GM19035 (cell line): ENCODE results near the gene RANBP17.
"Not testable (repeated sequence)": the region's sequence is repeated elsewhere in the genome, so short reads cannot be mapped to it uniquely, and the experiment has no call there.

Experiments used
- ATAC-seq: cut with Tn5 transposase; IDR thresholded peaks from one replicate; pipeline ENCODE4 v1.9.1; 2021; ENCODE audit not compliant: unreplicated experiment

The RANBP17 gene

DNA sequence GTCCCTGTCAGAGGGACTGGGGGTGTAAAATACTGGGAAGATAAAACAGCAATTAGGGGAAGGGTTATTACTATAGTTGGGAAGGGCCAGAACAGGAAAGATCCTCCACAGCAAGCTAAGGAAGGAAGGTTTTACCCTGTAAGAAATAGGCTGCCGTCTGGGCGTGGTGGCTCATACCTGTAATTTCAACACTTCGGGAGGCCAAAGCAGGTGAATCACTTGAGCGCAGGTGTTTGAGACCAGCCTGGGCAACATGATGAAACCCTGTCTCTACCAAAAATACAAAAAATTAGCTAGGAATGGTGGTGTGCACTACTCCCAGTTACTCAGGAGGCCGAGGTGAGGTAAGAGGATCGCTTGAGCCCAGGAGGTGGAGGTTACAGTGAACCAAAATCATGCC, 282.1 kb downstream of the RANBP17 start:
- no peak for ATAC-seq

DNA sequence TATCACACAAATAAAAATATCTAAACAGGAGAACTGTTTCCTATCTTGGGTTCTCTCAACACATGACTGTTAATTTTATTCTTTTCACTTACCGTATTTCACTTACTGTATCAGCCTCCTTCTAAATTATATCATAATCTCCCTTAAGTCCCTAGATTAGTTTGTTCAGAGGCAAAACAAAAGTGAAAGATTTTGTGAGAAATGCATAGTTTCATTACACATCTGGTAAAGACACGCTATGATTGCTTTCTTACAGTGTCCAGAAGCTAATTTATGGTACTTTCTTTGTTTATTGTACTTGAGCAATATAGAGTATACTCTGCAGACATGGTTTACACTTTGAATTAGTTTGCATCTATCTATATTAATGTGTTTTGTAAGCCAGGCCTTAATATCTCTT, 287.5 kb downstream of the RANBP17 start:
- peak; percentile 73 for ATAC-seq

DNA sequence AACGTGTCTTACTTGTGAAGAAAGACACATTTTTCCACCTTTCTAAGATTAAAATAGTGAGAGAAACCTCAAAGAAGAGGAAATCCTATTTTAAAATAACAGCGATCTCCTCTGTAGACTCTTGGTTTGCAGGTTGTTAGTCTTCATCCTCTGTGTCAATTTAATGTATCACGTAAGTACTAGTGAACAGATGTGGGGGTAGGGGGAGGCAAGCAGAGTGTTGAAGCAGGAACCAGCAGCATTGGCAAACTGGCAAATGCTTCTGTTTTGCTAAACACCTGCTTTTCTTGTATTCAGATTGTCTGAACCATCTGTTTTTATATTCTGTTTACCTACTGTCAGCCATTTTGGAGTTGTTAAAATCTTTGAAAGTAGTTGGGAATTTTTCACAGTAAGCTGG, 288.0 kb downstream of the RANBP17 start:
- peak; percentile 10 for ATAC-seq

DNA sequence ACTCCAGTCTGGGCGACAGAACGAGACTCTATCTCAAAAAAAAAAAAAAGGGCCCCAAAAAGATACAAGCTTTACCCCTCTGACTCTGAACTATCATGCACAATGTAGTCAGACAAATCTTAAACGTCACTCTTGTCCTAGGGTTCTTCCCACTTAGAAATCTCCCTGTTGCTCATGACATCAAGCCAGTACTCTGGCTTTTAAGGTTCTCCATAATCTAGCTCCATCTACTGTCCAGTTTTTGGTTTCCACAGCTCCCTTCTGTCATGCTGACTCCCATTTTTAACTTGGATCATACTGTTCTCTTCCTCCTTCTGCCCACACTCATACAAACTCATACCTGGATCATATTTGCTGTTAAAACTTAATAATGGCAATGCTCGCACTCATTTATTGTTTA, 290.6 kb downstream of the RANBP17 start:
- no peak for ATAC-seq

DNA sequence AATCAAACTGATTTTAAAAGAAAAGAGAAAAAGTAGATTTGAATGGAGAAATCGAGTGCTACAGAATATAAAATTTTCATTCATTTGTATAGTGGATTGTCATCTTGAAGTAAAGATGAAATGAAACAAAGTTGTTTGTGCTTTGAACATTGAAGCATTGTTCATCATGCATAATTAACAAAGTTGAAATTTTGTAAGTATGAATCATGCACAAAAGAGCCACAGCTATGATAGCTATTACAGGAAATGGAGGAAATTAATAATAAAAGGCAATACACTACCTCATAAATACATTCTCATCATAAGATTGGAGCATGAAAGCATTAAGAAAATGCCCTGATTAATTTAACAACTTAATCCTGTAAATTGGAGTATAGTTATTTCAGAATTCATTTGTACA, 293.8 kb downstream of the RANBP17 start:
- ATAC-seq, result no peak

DNA sequence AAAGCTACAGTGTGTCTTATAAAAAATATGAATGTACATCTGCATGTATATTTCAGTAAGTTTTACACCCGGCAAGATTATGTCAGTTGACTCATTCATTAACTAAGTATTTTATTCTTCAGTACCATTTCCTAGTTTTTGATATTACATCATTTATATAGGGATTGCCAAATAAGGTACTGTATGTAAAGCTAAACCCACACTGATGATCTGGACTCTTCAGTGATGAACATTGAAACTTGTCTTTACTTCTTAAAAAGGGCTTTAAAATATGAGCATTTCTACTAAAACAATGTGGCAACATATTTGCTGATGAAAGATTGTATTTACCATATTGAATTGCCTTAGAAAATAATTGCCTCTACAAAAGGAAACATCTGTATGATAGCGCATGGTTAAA, 295.5 kb downstream of the RANBP17 start:
- no peak for ATAC-seq

DNA sequence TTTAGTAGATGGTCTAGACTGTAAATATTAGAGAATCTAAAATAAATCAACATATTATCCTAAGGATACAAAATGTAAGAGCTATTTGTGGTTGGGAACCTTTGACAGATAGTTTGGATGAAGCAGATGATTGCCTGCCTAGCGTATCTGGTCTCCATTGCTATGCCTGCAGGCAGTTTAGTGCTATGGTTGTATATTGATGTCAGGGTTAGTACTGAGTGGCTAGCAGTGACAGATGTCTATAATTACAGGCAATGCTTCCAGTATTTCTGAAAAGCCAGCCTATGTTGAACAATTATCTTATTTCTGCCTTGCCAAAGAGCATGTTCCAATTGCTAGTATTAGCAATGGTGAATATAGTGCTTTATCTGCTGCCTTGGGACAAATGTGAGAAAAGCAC, 296.0 kb downstream of the RANBP17 start:
- no peak for ATAC-seq

DNA sequence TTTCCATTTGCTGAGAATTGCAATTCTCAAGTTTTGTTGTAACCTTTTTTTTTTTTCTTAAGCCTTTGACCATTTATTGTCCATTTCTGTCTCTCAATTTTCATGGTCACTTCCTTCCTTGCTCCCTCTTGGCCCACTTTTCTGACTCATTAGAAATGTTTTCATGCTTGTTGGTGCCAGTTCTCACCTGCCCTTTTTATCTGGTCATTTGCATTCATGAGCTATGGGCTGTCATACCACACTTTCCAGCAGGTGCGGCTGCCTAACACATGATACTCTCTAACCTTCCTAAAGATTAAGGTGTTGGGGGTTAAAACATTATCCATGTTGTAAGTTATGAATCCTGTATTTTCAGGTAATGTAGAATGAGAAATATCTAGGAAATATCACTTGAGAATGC, 296.8 kb downstream of the RANBP17 start:
- no peak for ATAC-seq

DNA sequence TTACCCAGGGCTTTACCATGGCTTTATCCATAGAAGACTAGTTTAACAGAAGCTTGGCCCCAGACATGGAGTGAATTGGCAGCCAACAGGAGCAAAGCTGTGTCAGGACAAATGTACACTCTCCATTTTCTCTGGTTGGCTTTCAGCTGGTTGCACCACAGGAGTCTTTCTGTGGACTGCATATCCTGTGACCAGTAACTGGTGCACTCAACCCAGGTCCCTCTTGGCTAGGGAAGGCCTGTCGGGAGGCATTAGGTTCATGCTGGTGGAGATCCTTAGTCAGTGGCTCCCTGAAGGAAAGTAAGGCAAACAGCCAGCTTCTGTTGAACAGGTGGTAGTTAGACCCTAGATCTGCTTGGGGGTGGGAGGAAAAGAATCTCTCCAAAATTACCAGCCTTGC, 300.3 kb downstream of the RANBP17 start:
- ATAC-seq, result no peak

DNA sequence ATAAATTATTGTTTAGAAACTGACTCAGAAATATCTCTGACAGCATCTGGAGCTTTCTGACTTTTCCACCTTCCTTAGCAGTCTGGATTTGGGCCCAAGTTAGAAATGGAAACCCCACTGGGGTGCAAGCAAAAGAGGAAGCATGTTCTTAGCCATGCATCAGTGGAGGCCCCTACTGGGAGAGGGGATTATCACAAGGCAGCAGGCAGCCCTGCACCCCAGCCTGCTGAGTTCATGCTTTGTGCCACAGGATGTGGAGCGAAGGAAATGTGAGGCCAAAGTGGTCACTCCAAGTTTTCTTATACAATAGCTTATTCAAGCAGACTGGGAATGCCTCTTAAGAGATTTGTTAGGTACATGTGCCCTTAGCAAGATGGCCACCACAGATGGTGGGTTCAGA, 300.8 kb downstream of the RANBP17 start:
- ATAC-seq, result no peak

DNA sequence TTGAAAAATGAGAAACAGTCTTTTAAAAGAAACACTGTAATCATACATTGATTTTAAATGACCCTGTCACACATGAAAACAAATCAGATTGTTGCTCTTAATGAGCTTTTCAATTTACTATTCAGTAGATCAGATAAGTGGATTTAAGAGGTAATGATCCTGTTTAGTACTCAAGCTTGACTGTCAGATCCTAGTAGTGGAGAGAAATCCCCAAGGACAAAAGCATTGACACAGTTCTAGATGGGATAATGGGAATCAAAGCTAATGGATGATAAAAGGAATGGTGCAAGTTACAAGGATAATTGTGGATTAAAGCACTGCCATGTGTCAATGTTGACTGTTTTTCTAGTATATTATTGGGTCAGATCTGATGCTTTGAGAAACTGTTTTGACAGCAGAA, 304.9 kb downstream of the RANBP17 start:
- ATAC-seq, result no peak

DNA sequence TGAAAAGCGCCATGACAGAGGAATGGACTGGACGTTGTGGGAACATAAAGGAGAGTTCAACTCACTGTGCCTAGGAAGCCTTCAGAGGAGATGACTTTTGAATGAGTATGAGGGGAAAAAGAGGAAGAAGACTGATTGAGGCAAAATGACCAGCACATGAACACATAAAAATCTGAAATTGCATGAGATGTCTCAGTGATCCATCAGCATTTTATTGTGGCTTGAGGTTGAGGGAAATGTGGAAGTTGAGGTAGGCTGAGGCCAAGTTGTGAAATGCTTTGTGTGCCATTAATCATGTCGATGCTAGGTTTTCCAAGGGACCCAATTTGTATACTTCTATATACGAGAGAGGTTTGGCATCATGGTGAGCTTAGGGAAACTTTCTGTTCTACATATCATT, 306.4 kb downstream of the RANBP17 start:
- no peak for ATAC-seq

DNA sequence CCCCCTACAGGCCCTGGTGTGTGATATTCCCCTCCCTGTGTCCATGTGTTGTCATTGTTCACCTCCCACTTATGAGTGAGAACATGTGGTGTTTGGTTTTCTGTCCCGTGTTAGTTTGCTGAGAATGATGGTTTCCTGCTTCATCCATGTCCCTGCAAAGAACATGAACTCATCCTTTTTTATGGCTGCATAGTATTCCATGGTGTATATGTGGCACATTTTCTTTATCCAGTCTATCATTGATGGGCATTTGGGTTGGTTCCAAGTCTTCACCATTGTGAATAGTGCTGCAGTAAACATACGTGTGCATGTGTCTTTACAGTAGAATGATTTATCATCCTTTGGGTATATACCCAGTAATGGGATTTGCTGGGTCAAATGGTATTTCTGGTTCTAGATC, 313.1 kb downstream of the RANBP17 start:
- ATAC-seq, result not testable (repeated sequence)

DNA sequence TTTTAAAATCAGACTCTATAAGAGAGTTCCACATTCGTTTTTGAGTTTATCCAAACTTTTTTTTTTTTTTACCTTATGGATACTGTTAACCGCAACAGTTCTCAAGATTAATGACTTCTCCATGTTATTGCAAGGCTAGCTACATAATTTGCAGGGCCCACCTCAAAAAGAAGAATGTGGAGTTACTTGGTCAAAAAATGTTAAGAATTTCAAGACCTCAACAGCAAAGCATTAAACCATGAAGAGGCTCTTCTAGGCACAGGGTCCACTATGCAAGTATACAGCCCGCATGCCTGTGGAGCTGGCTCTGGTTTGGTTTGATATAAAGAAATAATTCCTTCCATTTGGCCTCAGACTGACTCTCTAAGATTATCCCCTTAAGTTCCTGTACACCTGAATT, 313.9 kb downstream of the RANBP17 start:
- no peak for ATAC-seq

DNA sequence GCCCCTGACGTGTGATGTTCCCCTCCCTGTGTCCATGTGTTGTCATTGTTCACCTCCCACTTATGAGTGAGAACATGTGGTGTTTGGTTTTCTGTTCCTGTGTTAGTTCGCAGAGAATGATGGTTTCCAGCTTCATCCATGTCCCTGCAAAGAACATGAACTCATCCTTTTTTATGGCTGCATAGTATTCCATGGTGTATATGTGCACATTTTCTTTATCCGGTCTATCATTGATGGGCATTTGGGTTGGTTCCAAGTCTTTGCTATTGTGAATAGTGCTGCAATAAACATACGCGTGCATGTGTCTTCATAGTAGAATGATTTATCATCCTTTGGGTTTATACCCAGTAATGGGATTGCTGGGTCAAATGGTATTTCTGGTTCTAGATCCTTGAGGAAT, 316.4 kb downstream of the RANBP17 start:
- ATAC-seq, result not testable (repeated sequence)

DNA sequence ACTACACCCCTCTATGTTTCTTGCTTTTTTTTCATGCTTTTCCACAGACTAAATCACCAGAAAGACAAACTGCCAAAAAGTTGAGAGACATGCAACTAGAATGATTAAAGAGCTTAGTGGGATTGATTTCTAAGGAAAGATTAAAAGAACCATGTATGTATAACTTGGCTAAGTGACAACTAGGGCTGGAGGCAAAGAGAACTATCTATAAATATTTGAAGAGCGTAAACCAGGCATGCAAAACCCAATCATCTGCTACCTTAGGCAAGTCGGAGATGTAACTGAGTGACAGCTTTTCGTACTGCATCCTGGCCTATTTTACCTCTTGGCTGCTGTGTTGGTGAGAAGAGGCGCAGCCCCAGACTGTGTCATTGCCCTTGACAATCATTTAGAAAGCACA, 326.2 kb downstream of the RANBP17 start:
- ATAC-seq, result no peak

DNA sequence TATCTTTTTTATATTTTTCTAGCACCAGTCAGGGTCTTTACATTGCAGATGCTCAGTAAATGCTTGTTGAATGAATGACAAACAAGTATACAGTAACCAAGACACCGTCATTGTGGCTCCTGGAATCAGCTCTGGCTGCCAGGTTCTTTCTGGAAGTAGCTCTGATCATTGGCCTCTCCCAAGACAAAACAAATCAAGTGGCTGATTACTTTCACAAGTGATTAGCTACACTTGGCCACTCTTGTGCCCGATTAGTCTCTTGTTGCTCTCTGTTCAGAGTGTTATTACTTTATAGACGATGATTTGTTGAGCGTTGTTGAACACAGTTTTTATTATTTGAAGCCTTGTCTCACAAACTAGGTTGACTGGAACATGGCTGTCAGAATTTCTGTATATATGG, 327.6 kb downstream of the RANBP17 start:
- no peak for ATAC-seq

DNA sequence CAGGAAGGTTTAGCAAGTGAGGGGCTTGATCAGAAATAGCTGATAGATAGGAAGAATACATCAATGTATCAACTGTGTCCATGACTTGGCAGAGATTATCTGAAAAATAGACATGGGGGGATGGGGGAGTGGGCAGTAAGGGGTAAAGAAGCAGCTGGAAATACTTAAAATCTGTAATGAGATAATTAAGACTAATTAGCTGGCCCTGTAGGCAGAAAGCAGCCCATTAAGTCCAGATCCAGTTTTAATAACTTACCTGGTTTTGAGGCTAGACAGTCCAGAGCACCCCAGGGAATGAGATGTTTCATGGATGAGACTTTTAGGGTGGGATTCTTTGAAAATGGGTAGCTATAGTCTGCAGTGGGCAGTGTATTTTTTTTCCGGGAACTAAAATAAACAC, 330.3 kb downstream of the RANBP17 start:
- ATAC-seq, result no peak

DNA sequence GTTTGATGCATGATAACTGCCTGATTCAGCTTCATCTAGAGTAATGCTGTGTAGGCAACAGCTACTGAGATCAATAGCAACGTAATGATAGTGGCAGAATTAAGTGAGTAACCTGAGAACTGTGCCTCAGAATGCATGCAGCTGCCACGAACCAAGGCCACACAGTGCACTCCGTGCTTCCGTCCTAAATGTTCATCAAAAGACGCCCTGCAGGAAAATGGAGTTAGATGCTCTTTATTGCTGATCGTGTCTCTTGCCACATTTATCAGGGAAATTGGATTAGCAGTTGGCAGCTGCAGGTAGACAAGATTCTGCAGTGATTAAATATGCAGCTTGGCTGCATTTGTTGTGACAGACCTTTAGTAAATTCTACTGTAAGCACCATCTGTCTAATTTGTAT, 339.5 kb downstream of the RANBP17 start:
- no peak for ATAC-seq

DNA sequence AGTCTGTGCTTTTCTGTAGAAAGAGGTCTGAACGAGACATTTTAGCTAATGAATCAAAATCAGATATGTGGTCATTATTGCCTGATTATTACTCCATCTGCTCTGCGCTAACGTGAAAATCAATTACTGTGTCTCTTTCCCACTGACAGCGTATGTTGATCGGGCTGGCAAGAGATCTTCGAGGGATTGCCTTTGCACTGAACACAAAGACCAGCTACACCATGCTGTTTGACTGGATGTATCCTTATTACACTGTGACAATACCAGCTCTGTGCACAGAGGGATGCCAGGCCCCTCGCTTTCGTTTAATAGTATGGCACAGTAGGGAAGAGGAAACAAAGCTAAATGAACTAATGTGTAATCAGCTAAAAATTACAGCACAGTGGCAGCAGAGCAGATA, 343.6 kb downstream of the RANBP17 start:
- no peak for ATAC-seq

DNA sequence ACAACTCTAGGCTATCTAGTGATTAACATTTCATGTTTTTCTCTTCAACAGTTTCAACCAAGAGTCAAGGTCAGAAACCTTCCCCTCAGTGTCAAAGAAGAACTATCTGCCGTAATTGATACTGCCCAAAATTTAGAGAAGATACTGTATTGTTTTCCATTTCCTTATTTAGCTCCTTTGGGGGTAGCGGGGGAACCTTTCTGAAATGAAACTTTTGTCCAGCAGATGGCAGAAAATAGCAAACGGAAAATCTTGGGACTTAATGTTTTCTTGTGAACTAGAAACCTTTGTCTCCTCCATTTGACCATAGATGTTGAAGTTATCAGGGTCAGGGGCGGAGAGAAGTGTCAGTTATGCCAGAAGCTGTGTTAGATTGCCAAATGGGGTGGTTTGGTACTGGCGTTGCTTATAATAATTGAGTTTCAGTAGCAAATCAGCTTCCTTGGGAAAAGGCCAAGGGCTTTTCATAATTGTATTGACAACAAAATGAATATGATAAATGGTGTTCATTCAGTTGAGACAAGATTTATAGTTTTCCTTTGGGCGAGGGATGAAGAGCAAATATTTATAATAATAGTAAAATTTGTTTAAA, 345.5 kb downstream of the RANBP17 start:
- ATAC-seq, result no peak

DNA sequence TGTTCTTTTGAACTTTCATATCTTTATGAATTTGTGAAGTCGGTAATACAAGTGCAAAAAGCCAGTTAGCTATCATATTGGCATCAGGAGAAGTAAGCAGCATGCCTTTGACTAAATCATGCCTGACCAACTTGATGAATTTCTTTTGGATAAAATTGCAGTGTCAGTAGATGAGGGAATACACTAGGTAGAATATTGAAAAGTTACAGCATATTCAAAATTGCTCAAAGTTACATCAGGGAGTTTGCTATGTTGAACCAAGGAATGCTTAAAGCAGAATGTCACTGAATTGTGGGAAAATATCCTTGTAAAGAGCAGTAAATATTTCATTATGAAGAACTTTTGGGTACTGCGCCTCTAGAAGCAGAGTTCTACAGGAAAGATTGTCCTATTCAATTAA, 360.1 kb downstream of the RANBP17 start:
- ATAC-seq, result no peak

DNA sequence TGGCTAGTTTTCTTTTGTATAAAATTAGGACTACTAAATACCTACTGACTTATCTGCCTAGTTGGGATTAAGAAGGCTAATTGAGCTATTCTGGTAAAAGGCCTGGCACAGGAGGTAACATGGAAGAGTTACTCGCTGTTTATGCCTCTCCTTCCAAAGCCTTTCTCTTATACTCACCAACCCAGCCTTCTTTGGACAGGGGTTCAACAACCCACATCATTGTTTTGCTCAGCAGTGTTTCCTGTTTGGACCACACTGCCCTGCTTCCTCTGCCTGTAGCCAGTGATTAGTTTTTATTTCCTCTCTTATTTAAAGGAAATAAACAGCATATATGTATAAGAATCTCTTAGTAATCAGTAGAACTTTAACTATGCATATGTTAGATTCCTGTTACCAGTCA, 362.1 kb downstream of the RANBP17 start:
- no peak for ATAC-seq
